A673 (cell line): ENCODE measurements around the gene RNF40. TPM values are rescaled to one million over a fixed set of nuclear protein-coding genes. Genes with fewer than 3 reads are reported as not detected.

Source experiments
- BruUV-seq: library from RNA; stranded (reverse); fragments of 400-500 nt; replicated peaks from 2 replicates; lab custom pipeline; 2021; lab: Mats Ljungman, UMichigan
- CTCF ChIA-PET: fragments of 300-600 bp; sonication (Branson Sonifier 250); formaldehyde crosslinking; loops from one replicate; lab custom pipeline; 2022; ENCODE audit warnings: antibody characterized with exemption; lab: Charles Lee
- POLR2A ChIA-PET: fragments of 300-600 bp; sonication (Branson Sonifier 250); formaldehyde crosslinking; loops from one replicate; lab custom pipeline; 2022; ENCODE audit warnings: antibody characterized with exemption; ENCODE audit not compliant: low non-redundant PET; lab: Charles Lee
- DNase-seq: peaks from one replicate; pipeline ENCODE4 v3.0.0-alpha.2; 2015; ENCODE audit warnings: low spot score
- H3K27ac ChIP-seq: fragments of 200-600 bp; sonication (generic); 2 replicates; pipeline ENCODE4 v1.5.1; 2016; ENCODE audit warnings: mixed run types, low read depth, mild to moderate bottlenecking, mixed read lengths, antibody characterized with exemption, low read length; ENCODE audit not compliant: poor library complexity, severe bottlenecking
- H3K27me3 ChIP-seq: fragments of 200-600 bp; sonication (generic); replicated peaks from 2 replicates; pipeline ENCODE4 v1.6.1; 2017; ENCODE audit warnings: mixed run types, low read depth, mild to moderate bottlenecking, mixed read lengths, antibody characterized with exemption, low read length; ENCODE audit not compliant: insufficient read depth, poor library complexity
- H3K36me3 ChIP-seq: fragments of 200-600 bp; sonication (generic); 2 replicates; pipeline ENCODE4 v1.6.1; 2016; ENCODE audit warnings: mixed run types, mild to moderate bottlenecking, mixed read lengths, antibody characterized with exemption, low read length; ENCODE audit not compliant: insufficient read depth, poor library complexity, severe bottlenecking
- H3K4me1 ChIP-seq: fragments of 200-600 bp; sonication (generic); 2 replicates; pipeline ENCODE4 v1.6.1; 2017; ENCODE audit warnings: mixed run types, mild to moderate bottlenecking, mixed read lengths, antibody characterized with exemption, low read length; ENCODE audit not compliant: insufficient read depth, poor library complexity, severe bottlenecking
- H3K4me3 ChIP-seq: fragments of 200-600 bp; sonication (generic); 2 replicates; pipeline ENCODE4 v1.5.1; 2016; ENCODE audit warnings: low read depth, mixed run types, mild to moderate bottlenecking, mixed read lengths, low read length; ENCODE audit not compliant: poor library complexity, severe bottlenecking
- H3K9me3 ChIP-seq: fragments of 200-600 bp; sonication (generic); 2 replicates; pipeline ENCODE4 v1.6.1; 2016; ENCODE audit warnings: mixed run types, low read depth, mild to moderate bottlenecking, mixed read lengths, antibody characterized with exemption, low read length; ENCODE audit not compliant: poor library complexity, severe bottlenecking
- EZH2 ChIP-seq: fragments of 200-600 bp; sonication (generic); IDR thresholded peaks from 2 replicates; pipeline ENCODE4 v1.6.1; 2017; ENCODE audit warnings: borderline replicate concordance, low read depth, mild to moderate bottlenecking, mixed read lengths, antibody characterized with exemption, low read length; ENCODE audit not compliant: poor library complexity, severe bottlenecking
- intact Hi-C: fragments of 100-400 bp; cut with micrococcal nuclease; formaldehyde crosslinking; loops from one replicate; pipeline ENCODE4 v1.10.0; 2022; ENCODE audit not compliant: unreplicated experiment
- total RNA-seq: library from RNA; stranded (reverse); gene quantifications from 2 replicates; pipeline ENCODE4 v1.2.3, GENCODE V29; 2021
- TF ChIP-seq, protein P1 (sequence below): fragments of 300-800, 200-600 bp; sonication (generic); conservative IDR thresholded peaks from 2 replicates; pipeline ENCODE4 v1.5.1; 2017; ENCODE audit warnings: low read depth, mild to moderate bottlenecking, antibody characterized with exemption, low read length, moderate library complexity, mixed read lengths

RNF40 gene
- total RNA-seq, 1 experiment from 2014 or later: 132 TPM

DNA sequence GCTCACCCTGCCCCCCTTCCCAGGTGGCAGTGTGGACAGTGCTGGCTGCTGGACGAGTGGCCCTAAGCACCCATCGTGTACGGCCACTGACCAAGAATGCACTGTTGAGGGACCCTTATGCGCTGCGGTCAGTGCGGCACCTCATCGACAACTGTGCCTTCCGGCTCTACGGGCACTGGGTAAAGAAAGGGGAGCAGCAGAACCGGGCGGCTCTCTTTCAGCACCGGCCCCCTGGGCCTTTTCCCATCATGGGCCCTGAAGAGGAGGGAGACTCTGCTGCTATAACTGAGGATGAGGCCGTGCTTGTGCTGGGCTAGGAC is 5.4 kb upstream of the RNF40 start:
- Histone ChIP-seq H3K27ac (no peak overlapping the region), H3K9me3 (no peaks in the 10 kb centered on the region), H3K27me3 (no peaks in the 10 kb centered on the region), H3K4me3 (no peak overlapping the region), H3K36me3 (peaks cover 14% of the 10 kb centered on the region), H3K4me1 (no peaks in the 10 kb centered on the region)
- no TSS peak for BruUV-seq
- DNase-seq: no peak
- CTCF ChIA-PET: no interaction called here
- intact Hi-C loops: no loop called here
- TF ChIP-seq, protein P1, sequence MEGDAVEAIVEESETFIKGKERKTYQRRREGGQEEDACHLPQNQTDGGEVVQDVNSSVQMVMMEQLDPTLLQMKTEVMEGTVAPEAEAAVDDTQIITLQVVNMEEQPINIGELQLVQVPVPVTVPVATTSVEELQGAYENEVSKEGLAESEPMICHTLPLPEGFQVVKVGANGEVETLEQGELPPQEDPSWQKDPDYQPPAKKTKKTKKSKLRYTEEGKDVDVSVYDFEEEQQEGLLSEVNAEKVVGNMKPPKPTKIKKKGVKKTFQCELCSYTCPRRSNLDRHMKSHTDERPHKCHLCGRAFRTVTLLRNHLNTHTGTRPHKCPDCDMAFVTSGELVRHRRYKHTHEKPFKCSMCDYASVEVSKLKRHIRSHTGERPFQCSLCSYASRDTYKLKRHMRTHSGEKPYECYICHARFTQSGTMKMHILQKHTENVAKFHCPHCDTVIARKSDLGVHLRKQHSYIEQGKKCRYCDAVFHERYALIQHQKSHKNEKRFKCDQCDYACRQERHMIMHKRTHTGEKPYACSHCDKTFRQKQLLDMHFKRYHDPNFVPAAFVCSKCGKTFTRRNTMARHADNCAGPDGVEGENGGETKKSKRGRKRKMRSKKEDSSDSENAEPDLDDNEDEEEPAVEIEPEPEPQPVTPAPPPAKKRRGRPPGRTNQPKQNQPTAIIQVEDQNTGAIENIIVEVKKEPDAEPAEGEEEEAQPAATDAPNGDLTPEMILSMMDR: no peak
- no peak for TF ChIP-seq EZH2
- POLR2A ChIA-PET: no interaction called here

DNA sequence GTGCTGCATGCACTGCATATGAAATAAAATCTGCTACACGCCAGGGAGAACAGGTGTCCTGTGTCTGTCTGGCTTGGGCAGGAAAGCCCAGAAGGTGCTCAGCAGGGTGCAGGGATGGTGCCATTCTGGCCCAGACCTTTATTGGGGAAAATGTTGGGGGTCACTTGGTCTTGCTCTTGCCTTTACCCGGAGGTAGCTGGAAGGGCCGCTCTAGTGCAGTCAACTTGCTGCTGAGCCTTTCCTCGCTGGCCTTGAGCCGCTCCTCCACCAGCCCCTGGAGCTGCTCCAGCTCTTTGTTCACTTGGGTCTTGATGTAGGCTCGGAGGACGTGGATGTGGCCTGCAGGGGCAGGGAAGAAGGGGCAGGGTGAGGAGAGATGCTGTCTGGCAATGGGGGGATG is 4.8 kb upstream of the RNF40 start:
- no peaks in the 10 kb centered on the region for H3K27me3 ChIP-seq
- no peak for DNase-seq
- ChIA-PET CTCF (no interaction called here), POLR2A (interaction anchor here (0.5 kb wide), 1 partner anchor 18 kb away, joined by 3 read pairs; no protein-coding TSS in a partner anchor)
- no peaks in the 10 kb centered on the region for H3K4me1 ChIP-seq
- H3K27ac ChIP-seq: no peak overlapping the region
- peaks cover 14% of the 10 kb centered on the region for H3K36me3 ChIP-seq
- TF ChIP-seq, protein P1: no peak
- TF ChIP-seq EZH2: no peak
- BruUV-seq: no TSS peak
- no peak overlapping the region for H3K4me3 ChIP-seq
- H3K9me3 ChIP-seq: no peaks in the 10 kb centered on the region
- intact Hi-C loops: no loop called here

DNA sequence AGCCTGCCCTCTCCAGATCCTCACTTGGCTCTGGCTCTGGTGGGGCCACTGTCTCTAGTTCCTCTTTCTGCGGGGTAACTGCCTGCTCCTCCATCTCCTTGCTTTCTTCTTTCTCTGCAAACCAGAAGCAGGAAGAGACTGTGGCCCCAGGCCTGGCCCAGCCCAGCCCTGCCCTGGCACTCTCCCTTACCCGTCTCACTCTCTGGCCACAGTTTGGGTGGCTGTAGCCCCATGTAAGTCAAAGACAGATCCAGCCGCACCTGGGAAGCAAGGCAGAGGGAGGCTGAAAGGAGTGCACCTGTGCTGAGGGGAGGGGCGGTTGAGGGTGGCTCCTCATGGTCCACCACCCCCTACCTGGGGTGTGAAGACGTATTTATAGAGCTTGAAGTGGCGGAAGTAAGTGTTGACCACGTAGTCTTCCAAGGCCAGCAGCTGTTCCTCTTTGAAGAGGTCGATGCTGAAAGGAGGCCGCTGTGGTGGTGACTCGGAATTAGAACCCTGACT is 3.1 kb upstream of the RNF40 start:
- ChIA-PET CTCF (no interaction called here), POLR2A (no interaction called here)
- intact Hi-C loops: no loop called here

More for the DNA sequence above, 3.1 kb upstream of the RNF40 start:
- H3K27ac ChIP-seq: no peak overlapping the region
- H3K36me3 ChIP-seq: peaks cover 18% of the 10 kb centered on the region
- no peaks in the 10 kb centered on the region for H3K27me3 ChIP-seq
- H3K4me1 ChIP-seq: peaks cover 10% of the 10 kb centered on the region
- TF ChIP-seq, protein P1: no peak
- no peak for TF ChIP-seq EZH2
- no peaks in the 10 kb centered on the region for H3K9me3 ChIP-seq
- no peak overlapping the region for H3K4me3 ChIP-seq
- BruUV-seq: no TSS peak
- DNase-seq: no peak
